ENCODE data around the gene SLC4A1AP.
A peak's percentile ranks its signal among the peaks of the same experiment; 100 is the strongest.

Gene SLC4A1AP

GRCh38 chr2:27703638-27704341 is 40.1 kb downstream of the SLC4A1AP start:
- DNase-seq = peak; percentile 69

- no peak for DNase-seq
These were observed 40.7 kb downstream of the SLC4A1AP start for GRCh38 chr2:27704342-27704876.

- DNase-seq = no peak
These were observed 42.3 kb downstream of the SLC4A1AP start for GRCh38 chr2:27705851-27706622.

- no peak for DNase-seq
These were observed 44.0 kb downstream of the SLC4A1AP start for GRCh38 chr2:27707462-27708256.

- DNase-seq = no peak
These were observed 44.6 kb downstream of the SLC4A1AP start for GRCh38 chr2:27708257-27708654.

GRCh38 chr2:27708666-27709065 is 45.0 kb downstream of the SLC4A1AP start:
- DNase-seq = no peak

GRCh38 chr2:27709326-27709725 is 45.6 kb downstream of the SLC4A1AP start:
- DNase-seq = no peak

GRCh38 chr2:27709960-27710575 is 46.4 kb downstream of the SLC4A1AP start:
- no peak for DNase-seq

- no peak for DNase-seq
These were observed 47.1 kb downstream of the SLC4A1AP start for GRCh38 chr2:27710640-27711430.

- no peak for DNase-seq
These were observed 48.1 kb downstream of the SLC4A1AP start for GRCh38 chr2:27711804-27712203.

- no peak for DNase-seq
These were observed 48.8 kb downstream of the SLC4A1AP start for GRCh38 chr2:27712522-27712921.

GRCh38 chr2:27713201-27713600 is 49.5 kb downstream of the SLC4A1AP start:
- no peak for DNase-seq

GRCh38 chr2:27714053-27714452 is 50.4 kb downstream of the SLC4A1AP start:
- DNase-seq = no peak

GRCh38 chr2:27714851-27715291 is 51.2 kb downstream of the SLC4A1AP start:
- no peak for DNase-seq

- peak; percentile 84 for DNase-seq
These were observed 51.9 kb downstream of the SLC4A1AP start for GRCh38 chr2:27715318-27716210.

- peak; percentile 52 for DNase-seq
These were observed 52.8 kb downstream of the SLC4A1AP start for GRCh38 chr2:27716301-27717069.

- no peak for DNase-seq
These were observed 53.5 kb downstream of the SLC4A1AP start for GRCh38 chr2:27717070-27717795.

GRCh38 chr2:27720004-27720551 is 56.4 kb downstream of the SLC4A1AP start:
- DNase-seq = no peak
